Astrocyte of the cerebellum (primary cell): ENCODE results near the gene GFOD2.

Experiments used
- DNase-seq: peaks from one replicate; pipeline ENCODE4 v3.0.0-alpha.2; 2011; ENCODE audit warnings: low read depth
- H3K4me3 ChIP-seq: 2 replicates; pipeline ENCODE4 v1.5.1; 2011; ENCODE audit warnings: mild to moderate bottlenecking, low read depth, low read length, moderate library complexity
- CTCF ChIP-seq: IDR thresholded peaks from 2 replicates; pipeline ENCODE4 v1.5.1; 2012; ENCODE audit warnings: low read length, low read depth, moderate library complexity, mild to moderate bottlenecking; ENCODE audit errors: missing control alignments
- in situ Hi-C: cut with HindIII; loops from 2 replicates; pipeline ENCODE4 v1.10.0; 2017; ENCODE audit warnings: low sequenced_read_pairs

Gene GFOD2

GRCh38 chr16:67679935-67680897 lies 38.9 kb downstream of the GFOD2 start:
- in situ Hi-C loops, result no loop called here
- H3K4me3 ChIP-seq, result no peak overlapping the region
- TF ChIP-seq CTCF, result no peak
- DNase-seq, result no peak

GRCh38 chr16:67678354-67679023 lies 40.6 kb downstream of the GFOD2 start:
- no peak for TF ChIP-seq CTCF
- in situ Hi-C loops, result no loop called here
- no peak for DNase-seq
- no peak overlapping the region for H3K4me3 ChIP-seq

- DNase-seq, result no peak
- TF ChIP-seq CTCF, result no peak
- H3K4me3 ChIP-seq, result no peak overlapping the region
- in situ Hi-C loops, result no loop called here
Measured at GRCh38 chr16:67677712-67678111, 41.4 kb downstream of the GFOD2 start.

- no peak overlapping the region for H3K4me3 ChIP-seq
- no peak for DNase-seq
- in situ Hi-C loops, result no loop called here
- TF ChIP-seq CTCF, result no peak
Measured at GRCh38 chr16:67676939-67677338, 42.2 kb downstream of the GFOD2 start.

GRCh38 chr16:67676516-67676915 lies 42.6 kb downstream of the GFOD2 start:
- TF ChIP-seq CTCF, result no peak
- no peak overlapping the region for H3K4me3 ChIP-seq
- in situ Hi-C loops, result no loop called here
- DNase-seq, result no peak

GRCh38 chr16:67675999-67676398 lies 43.1 kb downstream of the GFOD2 start:
- in situ Hi-C loops, result no loop called here
- TF ChIP-seq CTCF, result no peak
- no peak overlapping the region for H3K4me3 ChIP-seq
- DNase-seq, result no peak
